Measurements from ENCODE around the gene GNB1L. TPM values are rescaled to one million over a fixed set of nuclear protein-coding genes. Genes with fewer than 3 reads are reported as not detected.

GNB1L gene
- total RNA-seq, 1 experiment from 2014 or later: 27.0 TPM

DNA sequence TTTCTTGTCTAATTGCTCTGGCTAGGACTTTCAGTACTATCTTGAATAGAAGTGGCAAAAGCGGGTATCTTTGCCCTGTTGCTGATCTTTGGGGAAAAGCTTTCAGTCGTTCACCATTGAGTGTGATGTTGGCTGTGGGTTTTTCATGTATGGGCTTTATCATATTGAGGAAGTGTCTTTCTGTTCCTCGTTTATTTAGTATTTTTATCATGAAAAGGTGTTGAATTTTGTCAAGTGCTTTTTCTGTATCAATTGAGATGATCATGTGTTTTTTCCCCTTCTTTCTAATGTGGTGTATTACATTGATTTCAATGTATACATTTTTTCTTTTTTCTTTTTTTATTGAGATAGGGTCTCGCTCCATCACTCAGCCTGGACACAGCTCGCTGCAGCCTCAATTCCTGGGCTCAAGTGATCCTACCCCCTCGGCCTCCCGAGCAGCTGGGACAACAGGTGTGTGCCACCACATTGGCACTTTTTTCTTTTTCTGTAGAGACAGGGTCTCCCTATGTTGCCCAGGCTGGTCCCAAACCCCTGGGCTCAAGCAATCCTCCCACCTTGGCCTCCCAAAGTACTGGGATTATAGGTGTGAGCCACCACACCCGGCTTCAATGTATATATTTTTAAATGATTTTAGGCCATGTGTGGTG, 5.3 kb upstream of the GNB1L start:
- intact Hi-C loops (cut with micrococcal nuclease): loop anchor here (10.0 kb wide), 1 partner anchor 95 kb away; the partner anchor contains the start of gene TBX1
- H3K9ac ChIP-seq (ENCODE audit: low read length): no peak overlapping the region
- no peaks in the 10 kb centered on the region for H3K9me2 ChIP-seq (replicated peaks; ENCODE audit: low read length)
- H3K27me3 ChIP-seq (ENCODE audit: low read length): no peaks in the 10 kb centered on the region
- no peak overlapping the region for H3K4me3 ChIP-seq (ENCODE audit: low read length)
- no TSS peak for BruUV-seq (replicated peaks)
- no peak overlapping the region for H3K4me2 ChIP-seq (ENCODE audit: low read length)
- ChIA-PET CTCF (no interaction called here), POLR2A (ENCODE audit: unreplicated experiment) (no interaction called here)
- H3K9me3 ChIP-seq (ENCODE audit: low read length): no peaks in the 10 kb centered on the region
- H3K4me1 ChIP-seq (ENCODE audit: insufficient read depth, low read length): peaks cover 13% of the 10 kb centered on the region
- TF ChIP-seq EZH2phosphoT487 (IDR thresholded peaks at IDR 0.05; ENCODE audit: borderline replicate concordance, low read length) (no peak), EZH2 (IDR thresholded peaks at IDR 0.05; ENCODE audit: low read length, unreplicated experiment) (no peak), CTCF (conservative IDR thresholded peaks at IDR 0.05; ENCODE audit: low read depth, low read length) (no peak)
- no peak overlapping the region for H2AFZ ChIP-seq (ENCODE audit: low read length)
- no peak overlapping the region for H3K27ac ChIP-seq (ENCODE audit: low read length)
- H3K79me2 ChIP-seq (ENCODE audit: low read length): peaks cover 13% of the 10 kb centered on the region
- H4K20me1 ChIP-seq (ENCODE audit: low read length): no peaks in the 10 kb centered on the region
- ATAC-seq (no peak), DNase-seq (no peak)
- H3K36me3 ChIP-seq (ENCODE audit: low read depth, low read length): no peaks in the 10 kb centered on the region
- H3F3A ChIP-seq (ENCODE audit: low read length, unreplicated experiment): no peaks in the 10 kb centered on the region

GRCh38 chr22:19857382-19857781, 2.7 kb upstream of the GNB1L start:
- Histone ChIP-seq H4K20me1 (ENCODE audit: low read length) (peaks cover 13% of the 10 kb centered on the region), H3K27me3 (ENCODE audit: low read length) (no peaks in the 10 kb centered on the region), H3K4me3 (ENCODE audit: low read length) (no peak overlapping the region), H3K9me2 (replicated peaks; ENCODE audit: low read length) (no peaks in the 10 kb centered on the region), H3K4me1 (ENCODE audit: insufficient read depth, low read length) (peaks cover 22% of the 10 kb centered on the region), H3K79me2 (ENCODE audit: low read length) (peaks cover 38% of the 10 kb centered on the region), H3K27ac (ENCODE audit: low read length) (no peak overlapping the region), H2AFZ (ENCODE audit: low read length) (no peak overlapping the region), H3K9me3 (ENCODE audit: low read length) (no peaks in the 10 kb centered on the region), H3K36me3 (ENCODE audit: low read depth, low read length) (0 out of 2 replicates have a peak, but pooled peaks cover 2% of the 10 kb centered on the region), H3F3A (ENCODE audit: low read length, unreplicated experiment) (no peaks in the 10 kb centered on the region), H3K9ac (ENCODE audit: low read length) (no peak overlapping the region), H3K4me2 (ENCODE audit: low read length) (no peak overlapping the region)
- intact Hi-C loops (cut with micrococcal nuclease): loop anchor here (10.0 kb wide), 1 partner anchor 93 kb away; the partner anchor contains the start of gene TBX1
- ChIA-PET POLR2A (ENCODE audit: unreplicated experiment) (no interaction called here), CTCF (no interaction called here)
- ATAC-seq: no peak
- BruUV-seq (replicated peaks): no TSS peak
- no peak for DNase-seq
- TF ChIP-seq EZH2phosphoT487 (IDR thresholded peaks at IDR 0.05; ENCODE audit: borderline replicate concordance, low read length): no peak
- no peak for TF ChIP-seq EZH2 (IDR thresholded peaks at IDR 0.05; ENCODE audit: low read length, unreplicated experiment)
- no peak for TF ChIP-seq CTCF (conservative IDR thresholded peaks at IDR 0.05; ENCODE audit: low read depth, low read length)
